ENCODE results near the gene PNLIPRP2.

- no peak for TF ChIP-seq FOXP2 (optimal IDR thresholded peaks at IDR 0.05; ENCODE audit: control extremely low read depth, extremely low read length, insufficient read depth)
- TF ChIP-seq POLR2AphosphoS5 (IDR thresholded peaks at IDR 0.05; ENCODE audit: borderline replicate concordance, low read depth, low read length): no peak
- TF ChIP-seq EZH2 (IDR thresholded peaks at IDR 0.05): no peak
These were observed 5.1 kb downstream of the PNLIPRP2 start for GRCh38 chr10:116625845-116626244.

All from SK-N-MC (cell line).